WTC11 (cell line): Measurements from ENCODE around the gene CCDC154. TPM values are rescaled to one million over a fixed set of nuclear protein-coding genes. Genes with fewer than 3 reads are reported as not detected.

Experiments
- ATAC-seq: fragments of 200-7000 bp; cut with Tn5 transposase; 2 replicates; pipeline ENCODE4 v1.10.0; 2021; ENCODE audit warnings: mild to moderate bottlenecking, moderate library complexity
- CTCF ChIA-PET: fragments of 300-600 bp; sonication (Branson Sonifier 250); formaldehyde crosslinking; loops from one replicate; lab custom pipeline; 2021; ENCODE audit warnings: antibody characterized with exemption; lab: Charles Lee
- POLR2A ChIA-PET: fragments of 350-600 bp; sonication (Branson Sonifier 250); formaldehyde crosslinking; loops from one replicate; lab custom pipeline; 2021; ENCODE audit warnings: antibody characterized with exemption; lab: Charles Lee
- DNase-seq: peaks from one replicate; pipeline ENCODE4 v3.0.0; 2021; ENCODE audit warnings: low spot score
- H3K27ac Mint-ChIP-seq: 2 replicates; pipeline ENCODE4 v1.8.0; 2021; ENCODE audit warnings: mixed read lengths
- H3K27me3 Mint-ChIP-seq: 2 replicates; pipeline ENCODE4 v1.8.0; 2021; ENCODE audit warnings: low read depth, mild to moderate bottlenecking, moderate library complexity, mixed read lengths
- H3K36me3 Mint-ChIP-seq: 2 replicates; pipeline ENCODE4 v1.8.0; 2021; ENCODE audit warnings: mixed read lengths
- H3K4me1 Mint-ChIP-seq: 2 replicates; pipeline ENCODE4 v1.8.0; 2022; ENCODE audit warnings: mixed read lengths
- H3K4me3 Mint-ChIP-seq: 2 replicates; pipeline ENCODE4 v1.8.0; 2021; ENCODE audit warnings: mild to moderate bottlenecking, moderate library complexity, mixed read lengths
- H3K9me3 Mint-ChIP-seq: 2 replicates; pipeline ENCODE4 v1.8.0; 2021; ENCODE audit warnings: mixed read lengths
- ARID4B ChIP-seq: sonication (generic); formaldehyde crosslinking; IDR thresholded peaks from 2 replicates; pipeline ENCODE4 v1.8.0; 2023; ENCODE audit warnings: missing genetic modification reagents, mild to moderate bottlenecking, borderline replicate concordance
- ATF2 ChIP-seq: sonication (generic); formaldehyde crosslinking; IDR thresholded peaks from 2 replicates; pipeline ENCODE4 v1.8.1; 2022; ENCODE audit warnings: low read depth, missing genetic modification reagents, borderline replicate concordance
- CREB1 ChIP-seq: sonication (generic); formaldehyde crosslinking; IDR thresholded peaks from 2 replicates; pipeline ENCODE4 v1.8.0; 2023; ENCODE audit warnings: mild to moderate bottlenecking, missing genetic modification reagents
- ELF4 ChIP-seq: sonication (generic); formaldehyde crosslinking; IDR thresholded peaks from 2 replicates; pipeline ENCODE4 v1.8.1; 2022; ENCODE audit warnings: low read depth, mild to moderate bottlenecking, moderate library complexity, missing genetic modification reagents
- ESRRA ChIP-seq: sonication (generic); formaldehyde crosslinking; IDR thresholded peaks from 2 replicates; pipeline ENCODE4 v1.8.1; 2022; ENCODE audit warnings: mild to moderate bottlenecking, missing genetic modification reagents, borderline replicate concordance
- ETV6 ChIP-seq: sonication (generic); formaldehyde crosslinking; IDR thresholded peaks from 2 replicates; pipeline ENCODE4 v1.8.1; 2022; ENCODE audit warnings: mild to moderate bottlenecking, missing genetic modification reagents
- FOXK1 ChIP-seq: sonication (generic); formaldehyde crosslinking; IDR thresholded peaks from 2 replicates; pipeline ENCODE4 v1.8.0; 2022; ENCODE audit warnings: mild to moderate bottlenecking, moderate library complexity, missing genetic modification reagents
- GABPB1 ChIP-seq: sonication (generic); formaldehyde crosslinking; IDR thresholded peaks from 2 replicates; pipeline ENCODE4 v1.8.1; 2023; ENCODE audit warnings: mild to moderate bottlenecking, missing genetic modification reagents
- HMGA2 ChIP-seq: fragments of 250-450 bp; sonication (Bioruptor Pico); IDR thresholded peaks from 2 replicates; pipeline ENCODE4 v1.4.0; 2021; ENCODE audit warnings: mild to moderate bottlenecking, moderate library complexity
- MAX ChIP-seq: sonication (generic); formaldehyde crosslinking; IDR thresholded peaks from 2 replicates; pipeline ENCODE4 v1.8.0; 2022; ENCODE audit warnings: mild to moderate bottlenecking, missing genetic modification reagents
- MLX ChIP-seq: sonication (generic); formaldehyde crosslinking; IDR thresholded peaks from 2 replicates; pipeline ENCODE4 v1.8.1; 2023; ENCODE audit warnings: mild to moderate bottlenecking, missing genetic modification reagents, moderate library complexity
- PRDM15 ChIP-seq: sonication (generic); formaldehyde crosslinking; IDR thresholded peaks from 2 replicates; pipeline ENCODE4 v1.8.0; 2022; ENCODE audit warnings: missing genetic modification reagents
- PRRX2 ChIP-seq: fragments of 250-450 bp; sonication (Bioruptor Pico); IDR thresholded peaks from 2 replicates; pipeline ENCODE4 v1.8.0; 2021; ENCODE audit warnings: mild to moderate bottlenecking
- RORB ChIP-seq: fragments of 250-450 bp; sonication (Bioruptor Pico); IDR thresholded peaks from 2 replicates; pipeline ENCODE4 v1.9.0; 2021; ENCODE audit warnings: mild to moderate bottlenecking
- SP1 ChIP-seq: sonication (generic); formaldehyde crosslinking; conservative IDR thresholded peaks from 2 replicates; pipeline ENCODE4 v1.8.1; 2022; ENCODE audit warnings: missing genetic modification reagents
- TEAD1 ChIP-seq: sonication (generic); formaldehyde crosslinking; IDR thresholded peaks from 2 replicates; pipeline ENCODE4 v1.8.0; 2022; ENCODE audit warnings: mild to moderate bottlenecking, missing genetic modification reagents
- USF1 ChIP-seq: sonication (generic); formaldehyde crosslinking; IDR thresholded peaks from 2 replicates; pipeline ENCODE4 v1.8.0; 2022; ENCODE audit warnings: mild to moderate bottlenecking, missing genetic modification reagents
- ZBTB43 ChIP-seq: sonication (generic); formaldehyde crosslinking; IDR thresholded peaks from 2 replicates; pipeline ENCODE4 v1.8.1; 2023; ENCODE audit warnings: mild to moderate bottlenecking, missing genetic modification reagents
- ZNF232 ChIP-seq: sonication (generic); formaldehyde crosslinking; IDR thresholded peaks from 2 replicates; pipeline ENCODE4 v1.8.0; 2022; ENCODE audit warnings: mild to moderate bottlenecking, missing genetic modification reagents
- ZNF671 ChIP-seq: fragments of 250-450 bp; sonication (Bioruptor Pico); IDR thresholded peaks from 2 replicates; pipeline ENCODE4 v1.8.0; 2021; ENCODE audit warnings: mild to moderate bottlenecking
- total RNA-seq: library from RNA; stranded (reverse); gene quantifications from 3 replicates; pipeline ENCODE4 v1.2.3, GENCODE V29; 2021

The CCDC154 gene
- total RNA-seq, 1 experiment from 2014 or later, result 0.46 TPM

GRCh38 chr16:1470481-1471251 lies 26.3 kb upstream of the CCDC154 start:
- ChIA-PET POLR2A (interaction anchor here (0.8 to 0.9 kb wide), 2 partner anchors 50 to 300 kb away, joined by 3 read pairs; partner anchors contain the start of gene UQCC4), CTCF (interaction anchor here (1.6 kb wide), 1 partner anchor 40 kb away, joined by 3 read pairs; no protein-coding TSS in a partner anchor)
- Mint-ChIP-seq H3K4me1 (peaks cover 6% of the 10 kb centered on the region), H3K4me3 (no peak overlapping the region), H3K27ac (peak overlapping the region; percentile 74), H3K9me3 (no peaks in the 10 kb centered on the region), H3K36me3 (no peaks in the 10 kb centered on the region), H3K27me3 (no peaks in the 10 kb centered on the region)
- DNase-seq, result no peak
- no peak for TF ChIP-seq TEAD1
- no peak for TF ChIP-seq ATF2 (CRISPR knock-in tag)
- TF ChIP-seq ELF4 (CRISPR knock-in tag), result no peak
- no peak for TF ChIP-seq ETV6 (CRISPR knock-in tag)
- no peak for TF ChIP-seq RORB
- TF ChIP-seq GABPB1 (CRISPR knock-in tag), result no peak
- TF ChIP-seq MLX (CRISPR knock-in tag), result no peak
- TF ChIP-seq USF1 (CRISPR knock-in tag), result no peak
- TF ChIP-seq SP1 (CRISPR knock-in tag), result no peak
- no peak for TF ChIP-seq ESRRA (CRISPR knock-in tag)
- TF ChIP-seq MAX (CRISPR knock-in tag), result no peak
- no peak for TF ChIP-seq PRDM15 (CRISPR knock-in tag)
- TF ChIP-seq FOXK1 (CRISPR knock-in tag), result no peak
- TF ChIP-seq PRRX2 (CRISPR knock-in tag), result no peak
- no peak for TF ChIP-seq ZNF232 (CRISPR knock-in tag)
- TF ChIP-seq ZNF671, result no peak
- no peak for TF ChIP-seq ARID4B (CRISPR knock-in tag)
- TF ChIP-seq HMGA2, result no peak
- TF ChIP-seq ZBTB43 (CRISPR knock-in tag), result no peak
- TF ChIP-seq CREB1 (CRISPR knock-in tag), result no peak
- no peak for ATAC-seq
